NOMO-1 treated with DMSO at 0.1 percent for 48 hours (cell line): Measurements from ENCODE around the gene BRINP1.

Source experiments
- DNase-seq: peaks from one replicate; lab custom pipeline; 2025; ENCODE audit not compliant: unreplicated experiment; lab: John Stamatoyannopoulos, UW

The BRINP1 gene

DNA sequence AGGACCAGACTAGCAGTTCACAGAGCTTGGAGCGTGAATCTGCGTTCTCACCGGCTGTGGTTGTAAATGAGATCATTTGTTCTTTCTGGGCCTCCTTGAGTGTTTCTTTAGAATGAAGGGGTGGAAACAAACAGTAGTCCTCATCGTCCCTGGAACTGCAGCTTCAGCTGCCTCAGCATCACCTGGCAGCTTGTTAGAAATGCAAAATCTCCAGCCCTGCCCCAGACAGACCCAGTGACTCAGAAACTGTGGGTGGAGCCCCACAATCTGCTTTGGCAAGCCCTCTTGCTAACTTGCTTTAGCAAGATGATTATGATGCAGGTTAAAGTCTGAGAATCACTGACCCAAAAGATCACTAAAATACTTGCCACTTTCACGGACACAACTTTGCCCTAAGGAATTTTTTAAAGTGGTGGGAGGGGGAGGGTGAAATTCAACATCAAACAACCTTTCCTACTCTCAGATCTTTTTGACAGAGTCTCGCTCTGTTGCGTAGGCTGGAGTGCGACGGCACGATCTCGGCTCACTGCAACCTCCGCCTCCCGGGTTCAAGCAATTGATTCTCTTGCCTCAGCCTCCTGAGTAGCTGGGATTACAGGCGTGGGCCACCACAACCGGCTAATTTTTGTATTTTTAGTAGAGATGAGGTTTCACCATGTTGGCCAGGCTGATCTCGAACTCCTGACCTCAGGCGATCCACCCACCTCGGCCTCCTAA, 86.0 kb downstream of the BRINP1 start:
- no peak for DNase-seq

- no peak for DNase-seq
Observed at GRCh38 chr9:119282476-119283077, 86.7 kb downstream of the BRINP1 start.

- DNase-seq: no peak
Observed at GRCh38 chr9:119280740-119281485, 88.3 kb downstream of the BRINP1 start.

DNA sequence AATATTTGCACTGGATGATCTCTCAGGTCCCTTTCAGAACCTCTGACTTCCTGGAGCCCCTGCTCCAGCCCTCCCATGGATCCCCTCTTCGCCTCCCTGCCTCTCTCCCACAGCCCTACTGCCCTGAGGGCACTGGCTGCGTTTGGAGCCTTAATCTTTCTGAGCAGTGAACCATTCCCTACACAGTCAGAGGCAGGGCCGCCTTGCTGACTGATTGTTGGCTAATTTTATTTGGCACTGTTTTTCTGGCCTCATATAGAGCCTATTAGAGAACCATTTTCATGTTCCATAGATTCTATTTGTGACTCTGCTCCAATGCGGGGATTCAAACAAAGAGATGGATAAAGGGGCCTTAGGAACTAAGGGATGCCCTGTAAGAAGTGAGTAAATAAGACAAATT, 91.1 kb downstream of the BRINP1 start:
- no peak for DNase-seq

DNA sequence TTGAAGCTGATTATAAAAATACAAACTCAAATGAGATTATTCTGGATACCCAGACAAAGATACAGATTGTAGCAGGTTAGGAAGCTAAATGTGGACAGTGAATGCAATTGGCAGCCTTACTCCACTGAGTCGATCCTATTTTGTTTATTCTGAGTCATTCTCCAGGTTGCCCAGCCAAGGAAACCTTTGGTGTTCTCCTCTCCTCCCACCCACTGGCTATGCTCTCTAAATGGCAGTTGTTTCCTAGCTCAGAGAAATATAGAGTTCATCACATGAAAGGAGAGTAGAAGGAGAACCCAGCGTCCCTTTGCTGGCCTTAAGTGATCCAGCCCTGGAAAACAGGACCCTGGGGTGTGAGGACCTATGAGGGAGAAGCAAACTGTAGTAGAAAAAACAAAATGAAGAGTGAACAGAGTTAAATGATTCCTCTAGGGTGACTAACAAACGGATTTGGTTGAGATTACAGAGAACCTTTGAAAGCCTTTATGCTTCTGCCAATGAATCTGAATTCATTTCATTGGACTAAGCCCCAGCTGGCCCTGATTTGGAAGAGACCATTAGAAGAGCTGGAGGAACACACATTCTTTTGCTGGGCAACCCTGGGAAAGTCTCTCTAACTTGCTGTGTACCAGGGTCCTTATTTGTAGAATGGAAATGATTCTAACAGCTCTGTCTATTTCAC, 95.1 kb downstream of the BRINP1 start:
- DNase-seq: no peak

DNA sequence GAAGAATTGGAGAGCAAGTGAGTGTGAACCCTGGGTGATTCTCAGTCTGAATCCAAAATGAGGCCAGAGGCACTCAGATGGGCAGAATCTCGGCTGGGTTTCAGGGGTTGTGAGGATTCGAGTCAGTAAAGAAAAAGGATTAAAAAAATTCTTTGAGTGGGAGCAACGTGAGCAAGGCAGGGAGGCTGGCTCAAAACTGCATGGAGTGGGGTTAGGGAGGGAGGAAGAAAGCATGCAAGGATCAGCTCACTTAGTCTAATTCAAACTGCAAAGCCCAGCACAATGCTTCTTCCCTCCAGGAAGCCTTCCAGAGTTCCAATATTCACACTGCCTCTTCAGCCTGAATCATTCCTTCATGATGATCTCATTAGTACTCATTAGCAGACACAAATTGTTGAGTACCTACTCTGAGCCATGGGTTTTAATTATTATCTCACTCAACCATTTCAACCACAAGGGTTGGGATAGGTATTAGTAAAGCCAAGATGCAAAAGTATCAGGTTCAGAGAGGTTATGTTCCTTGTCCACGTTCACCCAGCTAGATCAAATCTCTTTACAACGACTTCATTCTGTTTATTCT, 95.8 kb downstream of the BRINP1 start:
- DNase-seq: no peak

GRCh38 chr9:119272500-119273211, 96.6 kb downstream of the BRINP1 start:
- DNase-seq: no peak

GRCh38 chr9:119268985-119269384, 100.2 kb downstream of the BRINP1 start:
- DNase-seq: no peak

DNA sequence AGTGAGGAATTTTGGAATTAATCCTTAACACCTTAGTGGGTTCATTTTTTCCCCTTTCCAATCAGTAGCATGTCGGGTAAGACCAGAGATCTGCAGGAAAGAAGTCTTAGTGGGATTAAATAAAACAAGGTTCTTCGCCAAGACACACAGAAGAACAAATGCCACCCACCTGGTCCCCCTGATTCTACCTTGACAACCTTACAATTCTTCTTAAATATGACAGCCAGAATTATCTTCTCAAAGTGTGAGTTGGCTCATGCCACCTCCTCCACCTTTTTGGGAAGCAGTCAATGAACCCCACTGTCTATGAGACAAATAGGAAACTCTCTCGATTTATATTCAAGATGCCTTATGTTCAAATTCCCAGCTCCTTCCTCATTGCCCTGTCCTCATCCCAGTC, 105.1 kb downstream of the BRINP1 start:
- no peak for DNase-seq

DNA sequence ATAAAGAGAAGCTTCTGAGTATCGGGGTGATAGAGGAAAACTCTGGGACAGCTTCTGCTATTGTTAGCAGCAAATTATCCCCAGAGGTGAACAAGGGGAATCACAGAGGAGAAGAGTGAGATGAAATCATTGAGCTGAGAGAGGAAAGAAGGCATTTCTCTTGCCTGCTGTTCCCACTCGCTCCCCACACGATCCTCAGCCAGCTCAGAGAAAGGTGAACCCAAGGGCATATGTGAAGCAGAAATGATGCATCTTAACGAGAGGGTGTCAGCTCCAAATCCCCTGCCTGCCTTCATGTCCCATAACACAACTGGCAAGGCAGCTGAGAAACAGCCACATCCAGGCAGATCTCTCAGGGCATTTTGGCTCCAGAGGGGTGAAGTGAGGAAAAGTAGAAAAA, 111.6 kb downstream of the BRINP1 start:
- no peak for DNase-seq

DNA sequence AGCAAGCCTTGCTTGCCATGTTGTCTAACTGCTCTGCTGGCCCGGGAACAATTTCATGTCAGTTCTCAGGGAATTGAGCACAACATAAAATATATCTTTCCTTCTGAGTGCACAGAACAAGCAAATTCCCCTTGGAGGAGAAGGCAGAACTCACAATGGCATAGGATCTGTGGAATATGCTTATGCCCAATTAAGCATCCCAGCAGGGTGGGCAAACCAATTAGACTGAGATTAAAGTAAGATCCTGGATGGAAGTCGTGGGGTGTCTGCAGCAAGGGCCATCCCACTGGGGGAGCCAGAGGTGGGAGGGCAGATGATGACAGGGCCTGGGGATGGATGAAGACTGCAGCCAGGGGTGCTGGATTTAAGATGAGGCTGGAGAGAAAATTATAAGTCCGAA, 114.1 kb downstream of the BRINP1 start:
- DNase-seq: no peak

DNA sequence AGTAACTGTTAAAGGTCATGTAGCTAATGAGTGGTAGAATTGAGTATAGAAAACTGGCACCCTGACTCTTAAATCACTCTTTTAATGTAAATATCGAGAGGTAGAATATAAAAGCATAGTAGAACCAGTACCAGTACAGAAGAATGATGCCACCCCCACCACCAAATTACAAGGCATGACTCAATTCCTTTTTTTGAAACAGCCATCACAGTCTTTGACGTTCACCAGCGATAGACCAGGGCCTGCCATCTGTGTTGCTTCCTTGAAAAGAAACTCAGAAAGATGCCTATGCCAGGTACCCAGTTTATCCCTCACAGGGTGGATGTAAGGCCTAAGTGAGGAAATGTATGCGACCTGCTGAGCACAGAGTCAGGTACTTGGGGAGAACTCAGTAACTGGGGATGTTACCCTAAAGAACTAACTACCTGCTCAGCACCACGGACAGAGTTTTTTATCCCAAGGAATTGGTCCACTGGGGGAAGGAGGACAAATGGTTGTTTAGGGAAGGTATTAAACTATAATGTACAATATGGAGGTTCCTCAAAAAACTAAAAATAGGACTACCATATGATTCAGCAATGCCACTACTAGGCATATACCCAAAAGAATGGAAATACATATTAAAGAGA, 116.5 kb downstream of the BRINP1 start:
- no peak for DNase-seq

- no peak for DNase-seq
Observed at GRCh38 chr9:119251936-119252335, 117.3 kb downstream of the BRINP1 start.

GRCh38 chr9:119250730-119251129, 118.5 kb downstream of the BRINP1 start:
- no peak for DNase-seq

DNA sequence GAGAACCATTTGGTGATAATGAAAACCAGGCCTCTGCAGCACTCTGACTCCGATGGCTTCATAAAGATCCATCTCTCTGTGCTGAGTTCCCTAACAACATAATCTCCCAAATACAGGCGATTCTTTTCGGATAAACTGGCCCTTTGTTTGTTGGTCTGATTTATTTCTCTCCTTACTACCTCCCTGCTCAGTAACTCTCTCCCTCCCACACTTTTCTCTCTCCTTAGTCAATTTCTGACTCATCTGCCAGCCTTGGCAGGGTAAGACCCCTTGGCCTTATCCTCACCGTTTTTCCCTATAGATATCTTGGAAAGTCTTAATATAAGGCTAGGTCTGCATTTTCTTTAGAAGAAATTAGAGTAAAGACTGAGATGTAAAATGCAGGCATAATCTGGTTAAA, 128.7 kb downstream of the BRINP1 start:
- no peak for DNase-seq

- no peak for DNase-seq
Observed at GRCh38 chr9:119234636-119235035, 134.6 kb downstream of the BRINP1 start.

DNA sequence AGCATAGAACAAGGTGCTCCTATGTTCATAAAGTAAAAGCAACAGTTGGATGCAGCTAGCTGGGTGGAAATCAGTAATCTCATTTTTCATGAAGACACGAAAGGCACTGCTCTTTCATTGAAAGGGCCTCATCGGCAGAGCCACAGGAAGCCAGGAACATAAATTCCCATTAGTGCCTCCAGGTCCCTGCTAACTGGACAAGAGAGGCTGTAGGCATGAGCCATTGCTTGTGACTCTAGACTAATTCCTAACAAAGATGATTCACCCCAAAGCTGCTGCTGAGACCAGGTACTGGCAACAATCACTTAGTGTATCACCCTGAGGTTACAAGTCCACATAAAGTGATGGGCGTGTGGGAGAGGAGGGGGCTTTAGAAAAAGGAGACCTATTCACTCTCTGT, 141.8 kb downstream of the BRINP1 start:
- no peak for DNase-seq

DNA sequence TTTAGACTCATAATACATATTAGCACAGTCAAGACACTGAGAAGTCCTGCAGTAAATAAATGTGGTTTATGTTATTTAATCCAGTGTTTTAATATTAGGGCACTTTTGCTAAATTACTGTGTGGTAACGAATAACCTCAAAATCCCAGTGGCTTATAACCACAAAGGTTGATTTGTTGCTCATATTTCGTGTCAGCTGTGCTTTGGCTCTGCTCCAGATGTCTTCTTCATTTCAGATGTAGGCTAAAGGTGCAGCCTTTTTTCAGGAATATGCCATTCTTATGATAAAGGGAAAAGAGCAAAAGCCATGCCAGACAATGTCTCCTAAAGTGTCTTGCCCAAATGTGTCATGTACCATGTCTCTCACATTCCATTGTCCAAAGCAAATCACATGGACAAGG, 144.8 kb downstream of the BRINP1 start:
- DNase-seq: no peak

GRCh38 chr9:119221276-119221675, 148.0 kb downstream of the BRINP1 start:
- no peak for DNase-seq

GRCh38 chr9:119218293-119218692, 150.9 kb downstream of the BRINP1 start:
- no peak for DNase-seq
